ENCODE results near the gene RBCK1.
"Not testable (repeated sequence)": the region's sequence is repeated elsewhere in the genome, so short reads cannot be mapped to it uniquely, and the experiment has no call there.

The RBCK1 gene

DNA sequence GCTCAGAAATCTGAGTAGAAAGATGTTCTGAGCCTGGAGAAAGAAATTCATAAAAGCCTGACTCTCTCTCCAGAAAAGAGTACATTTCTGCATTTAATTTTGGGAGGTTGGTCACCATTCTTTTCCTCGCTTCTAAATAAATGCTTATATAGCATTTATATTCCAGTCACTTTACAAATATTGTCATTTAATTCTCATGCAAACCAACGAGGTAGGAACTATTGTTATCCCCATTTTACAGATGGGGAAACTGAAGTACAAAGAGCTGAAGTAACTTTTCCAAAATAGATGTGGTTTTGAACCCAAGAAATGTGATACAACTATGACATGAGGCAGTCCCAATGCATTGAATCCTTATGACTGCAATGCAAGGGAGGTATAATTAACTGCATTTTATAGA is 32.0 kb upstream of the RBCK1 start:
- DNase-seq (ENCODE audit: low read depth) = no peak

DNA sequence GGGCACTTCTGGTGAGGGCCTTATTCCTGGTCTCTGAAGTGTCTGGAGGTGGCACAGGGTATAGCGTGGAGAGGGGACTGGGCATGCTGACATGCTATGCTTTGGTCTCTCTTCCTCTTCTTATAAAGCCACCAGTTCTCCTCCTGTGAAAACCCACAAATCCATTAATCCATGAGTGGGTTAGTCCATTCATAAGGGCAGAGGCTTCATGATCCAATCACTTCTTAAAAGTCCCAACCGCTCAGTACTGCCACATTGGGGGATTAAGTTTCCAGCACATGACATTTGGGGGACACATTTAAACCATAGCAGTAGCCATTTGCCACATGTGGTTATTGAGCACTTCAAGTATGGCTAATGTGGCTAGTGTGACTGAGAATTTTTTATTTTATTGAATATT is 31.3 kb upstream of the RBCK1 start:
- no peak for DNase-seq (ENCODE audit: low read depth)

DNA sequence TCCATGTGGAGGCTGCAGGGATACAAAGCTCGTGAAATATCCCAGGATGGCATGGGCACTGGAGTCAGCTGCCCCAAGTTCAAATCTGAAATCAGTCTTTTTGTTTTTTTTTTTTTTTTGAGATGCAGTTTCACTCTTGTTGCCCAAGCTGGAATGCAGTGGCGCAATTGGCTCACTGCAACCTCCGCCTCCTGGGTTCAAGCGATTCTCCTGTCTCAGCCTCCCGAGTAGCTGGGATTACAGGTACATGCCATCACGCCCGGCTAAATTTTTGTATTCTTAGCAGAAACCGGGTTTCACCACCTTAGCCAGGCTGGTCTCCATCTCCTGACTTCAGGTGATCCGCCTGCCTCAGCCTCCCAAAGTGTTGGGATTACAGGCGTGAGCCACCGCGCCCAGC is 30.5 kb upstream of the RBCK1 start:
- DNase-seq (ENCODE audit: low read depth) = not testable (repeated sequence)

DNA sequence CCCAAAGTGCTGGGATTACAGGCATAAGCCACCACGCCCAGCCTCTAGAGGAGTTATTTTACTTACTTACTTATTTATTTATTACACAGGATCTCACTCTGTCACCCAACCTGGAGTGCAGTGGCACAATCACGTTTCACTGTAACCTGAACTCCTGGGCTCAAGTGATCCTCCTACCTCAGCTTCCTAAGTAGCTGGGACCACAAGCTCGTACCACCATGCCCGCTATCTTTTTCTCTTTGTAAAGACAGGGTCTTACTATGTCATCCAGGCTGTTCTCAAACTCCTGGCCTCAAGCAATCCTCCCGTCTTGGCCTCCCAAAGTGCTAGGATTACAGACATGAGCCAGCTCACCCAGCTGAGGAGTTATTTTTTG is 29.1 kb upstream of the RBCK1 start:
- DNase-seq (ENCODE audit: low read depth) = no peak

DNA sequence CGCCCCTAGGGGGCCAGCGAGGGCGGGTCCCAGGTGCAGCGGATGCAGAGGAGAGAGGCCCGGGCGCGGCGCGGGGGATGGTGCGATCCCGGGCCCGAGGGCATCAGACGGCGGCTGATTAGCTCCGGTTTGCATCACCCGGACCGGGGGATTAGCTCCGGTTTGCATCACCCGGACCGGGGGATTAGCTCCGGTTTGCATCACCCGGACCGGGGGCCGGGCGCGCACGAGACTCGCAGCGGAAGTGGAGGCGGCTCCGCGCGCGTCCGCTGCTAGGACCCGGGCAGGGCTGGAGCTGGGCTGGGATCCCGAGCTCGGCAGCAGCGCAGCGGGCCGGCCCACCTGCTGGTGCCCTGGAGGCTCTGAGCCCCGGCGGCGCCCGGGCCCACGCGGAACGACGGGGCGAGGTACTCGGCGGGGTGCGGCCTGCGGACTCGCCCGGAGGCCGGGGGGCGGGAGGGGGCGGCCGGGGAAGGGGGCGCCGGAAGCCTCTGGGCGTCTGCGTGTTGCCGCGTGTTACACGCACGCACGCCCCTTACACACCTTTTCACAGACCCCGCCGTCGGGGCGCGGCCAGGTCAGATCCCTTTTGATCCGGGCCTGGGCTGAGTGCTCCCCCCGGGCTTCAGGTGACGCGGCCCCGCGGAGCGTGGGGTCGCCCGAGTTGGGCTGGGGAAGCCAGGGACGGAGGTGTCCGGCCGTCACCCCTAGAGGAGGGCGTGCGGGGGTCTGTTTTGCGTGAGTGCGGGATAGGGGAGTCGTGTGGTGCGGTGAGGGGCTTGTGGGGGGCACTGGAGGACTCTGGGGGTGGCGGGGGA is 27.1 kb upstream of the RBCK1 start:
- peak; percentile 26 for DNase-seq (ENCODE audit: low read depth)

DNA sequence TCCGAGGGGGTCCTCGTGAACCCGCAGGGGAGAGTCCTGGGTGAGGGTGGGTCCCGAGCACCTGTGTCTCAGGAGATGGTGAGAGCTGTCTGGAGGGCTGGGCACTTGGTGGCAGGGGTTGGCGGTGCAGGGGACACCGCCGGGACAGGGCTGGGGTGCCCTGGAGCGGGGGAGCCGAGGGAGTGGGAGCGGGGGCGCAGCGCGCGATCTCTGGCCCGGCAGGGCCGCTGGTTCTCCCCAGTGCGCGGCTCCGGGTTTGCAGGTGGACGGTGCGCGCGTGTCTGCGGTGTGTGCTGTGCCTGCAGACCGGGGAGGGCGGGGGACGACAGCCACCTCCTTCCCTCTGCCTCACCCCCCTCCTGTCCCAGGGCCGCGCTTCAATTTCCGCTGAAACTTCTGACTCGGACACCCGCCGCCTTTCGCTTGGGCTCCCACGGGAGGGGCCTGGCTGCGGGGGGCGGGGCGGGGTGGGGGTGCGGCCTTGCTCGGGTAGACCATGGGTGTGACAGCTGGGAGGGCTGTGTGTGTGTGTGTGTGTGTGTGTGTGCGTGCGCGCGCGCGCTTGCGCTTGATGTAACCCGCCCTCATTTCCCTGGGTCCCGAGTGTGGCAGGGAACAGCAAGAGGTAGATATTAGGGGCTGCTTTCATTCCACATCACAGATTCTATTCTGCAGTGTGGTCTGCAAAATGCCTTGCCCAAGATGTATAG is 26.4 kb upstream of the RBCK1 start:
- peak; percentile 49 for DNase-seq (ENCODE audit: low read depth)

DNA sequence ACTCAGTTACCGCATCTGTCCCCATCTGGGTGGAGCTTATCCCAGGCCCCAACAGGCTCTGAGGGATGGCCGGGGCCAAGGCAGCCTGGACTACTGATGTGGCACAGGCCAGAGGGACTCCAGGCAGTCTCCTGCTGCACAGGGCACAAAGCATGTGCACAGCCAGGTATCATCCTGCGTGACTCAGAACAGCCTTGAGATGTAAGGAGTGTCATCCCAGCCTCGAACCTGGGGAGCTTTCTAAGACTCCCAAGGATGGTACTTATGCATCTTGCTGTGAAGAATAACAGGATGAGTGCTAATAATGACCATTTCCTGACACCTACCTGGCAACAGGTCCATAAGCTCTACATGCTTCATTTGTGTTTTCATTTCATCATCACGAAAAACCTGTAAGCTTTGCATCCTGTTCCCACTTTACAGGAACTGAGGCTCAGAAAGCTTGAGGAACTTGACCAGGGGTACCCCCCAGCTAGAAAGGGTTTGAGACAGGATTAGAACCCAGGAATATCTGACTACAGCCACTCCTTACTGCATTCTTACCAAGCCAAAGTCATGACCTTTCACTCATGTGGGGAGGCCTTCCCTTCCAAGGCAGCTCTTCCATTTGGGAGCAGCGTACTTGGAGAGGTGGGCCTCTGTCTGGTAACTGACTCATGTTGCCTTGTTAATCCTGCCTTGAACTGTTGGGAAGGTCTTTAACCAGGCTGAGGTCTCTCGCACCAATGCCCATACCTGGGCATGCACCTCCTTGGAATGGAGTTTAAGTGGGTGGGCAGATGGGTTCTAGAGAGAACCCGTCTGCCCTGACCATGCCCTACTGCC is 25.6 kb upstream of the RBCK1 start:
- DNase-seq (ENCODE audit: low read depth) = no peak

DNA sequence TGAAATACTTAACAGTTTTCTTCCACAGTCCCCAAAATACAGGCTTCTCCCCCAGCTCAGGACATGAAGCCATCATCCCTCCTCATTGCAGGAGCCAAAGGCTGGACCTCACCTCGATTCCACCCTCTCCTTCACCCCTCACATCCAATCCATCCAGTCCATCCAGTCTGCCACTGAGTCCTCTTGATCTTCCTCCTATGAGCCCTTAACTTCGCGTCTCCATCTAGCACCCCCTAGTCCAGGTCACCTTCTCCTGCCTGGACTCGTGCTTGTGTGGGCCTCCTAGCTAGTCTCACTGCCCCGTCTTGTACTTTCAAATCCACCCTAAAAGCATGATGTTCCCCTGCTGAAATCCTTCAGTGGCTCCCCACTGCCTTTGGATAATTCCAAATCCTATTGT is 24.2 kb upstream of the RBCK1 start:
- no peak for DNase-seq (ENCODE audit: low read depth)

DNA sequence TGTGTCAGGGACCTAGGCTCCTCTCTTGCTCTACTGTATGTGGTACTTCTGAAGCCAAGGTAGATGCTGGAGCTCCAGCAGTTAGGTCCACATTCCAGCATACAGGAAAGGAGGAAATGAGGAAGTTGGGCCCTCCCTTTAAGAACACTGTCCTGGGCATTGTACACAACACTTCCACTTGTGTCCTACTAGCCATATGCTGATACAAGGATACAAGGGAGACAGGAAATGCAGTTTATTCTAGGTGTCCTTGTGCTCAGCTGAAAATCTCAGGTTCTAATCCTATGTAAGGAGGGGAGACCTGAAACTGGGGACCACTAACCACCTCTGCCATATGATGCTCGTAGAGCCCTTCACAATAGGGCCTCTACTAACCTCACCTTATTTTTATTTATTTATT is 23.4 kb upstream of the RBCK1 start:
- no peak for DNase-seq (ENCODE audit: low read depth)

DNA sequence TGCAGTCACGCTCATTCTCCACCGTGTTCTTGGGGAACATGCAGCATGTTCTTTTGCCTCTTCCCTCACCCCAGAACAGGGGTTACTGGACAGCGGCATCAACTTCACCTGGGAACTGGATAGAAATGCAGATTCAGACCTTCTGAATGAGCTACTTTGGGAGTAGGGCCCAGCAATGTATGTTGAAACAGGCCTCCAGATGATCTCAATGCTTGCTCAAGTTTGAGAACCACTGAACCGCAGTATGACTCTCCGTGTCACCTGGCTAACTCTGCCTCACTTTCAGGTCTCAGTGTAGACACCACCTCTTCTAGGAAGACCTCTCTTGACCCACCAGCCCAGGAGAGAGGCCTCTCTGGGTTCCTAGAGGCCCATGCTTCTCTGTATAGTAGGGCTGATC is 22.7 kb upstream of the RBCK1 start:
- DNase-seq (ENCODE audit: low read depth) = no peak

DNA sequence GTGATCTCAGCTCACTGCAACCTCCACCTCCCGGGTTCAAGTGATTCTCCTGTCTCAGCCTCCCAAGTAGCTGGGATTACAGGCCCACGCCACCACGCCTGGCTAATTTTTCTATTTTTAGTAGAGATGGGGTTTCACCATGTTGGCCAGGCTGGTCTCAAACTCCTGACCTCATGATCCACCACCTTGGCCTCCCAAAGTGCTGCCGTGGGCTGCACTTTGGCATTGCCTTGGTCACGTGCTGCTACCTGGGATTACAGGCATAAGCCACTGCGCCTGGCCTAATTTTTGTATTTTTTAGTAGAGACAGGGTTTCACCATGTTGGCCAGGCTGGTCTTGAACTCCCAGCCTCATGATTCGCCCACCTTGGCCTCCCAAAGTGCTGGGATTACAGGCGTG is 21.5 kb upstream of the RBCK1 start:
- not testable (repeated sequence) for DNase-seq (ENCODE audit: low read depth)

DNA sequence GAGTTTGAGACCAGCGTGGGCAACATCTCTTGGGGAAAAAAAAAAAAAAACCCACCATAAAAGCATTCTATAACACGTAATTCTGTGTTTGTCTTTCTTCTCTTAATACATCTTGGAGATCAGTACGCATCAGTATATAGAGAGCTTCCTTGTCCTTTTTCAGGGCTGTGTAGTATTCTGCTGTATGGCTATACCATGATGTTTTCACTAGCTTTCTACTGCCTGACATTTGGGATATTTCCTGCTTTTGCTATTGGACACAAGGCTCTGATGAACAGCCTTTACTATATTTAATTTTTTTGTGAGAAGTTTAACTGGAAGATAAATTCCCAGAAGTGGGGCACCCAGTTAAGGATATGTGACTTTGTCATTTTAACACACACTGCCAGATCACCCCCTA is 20.6 kb upstream of the RBCK1 start:
- DNase-seq (ENCODE audit: low read depth) = no peak

DNA sequence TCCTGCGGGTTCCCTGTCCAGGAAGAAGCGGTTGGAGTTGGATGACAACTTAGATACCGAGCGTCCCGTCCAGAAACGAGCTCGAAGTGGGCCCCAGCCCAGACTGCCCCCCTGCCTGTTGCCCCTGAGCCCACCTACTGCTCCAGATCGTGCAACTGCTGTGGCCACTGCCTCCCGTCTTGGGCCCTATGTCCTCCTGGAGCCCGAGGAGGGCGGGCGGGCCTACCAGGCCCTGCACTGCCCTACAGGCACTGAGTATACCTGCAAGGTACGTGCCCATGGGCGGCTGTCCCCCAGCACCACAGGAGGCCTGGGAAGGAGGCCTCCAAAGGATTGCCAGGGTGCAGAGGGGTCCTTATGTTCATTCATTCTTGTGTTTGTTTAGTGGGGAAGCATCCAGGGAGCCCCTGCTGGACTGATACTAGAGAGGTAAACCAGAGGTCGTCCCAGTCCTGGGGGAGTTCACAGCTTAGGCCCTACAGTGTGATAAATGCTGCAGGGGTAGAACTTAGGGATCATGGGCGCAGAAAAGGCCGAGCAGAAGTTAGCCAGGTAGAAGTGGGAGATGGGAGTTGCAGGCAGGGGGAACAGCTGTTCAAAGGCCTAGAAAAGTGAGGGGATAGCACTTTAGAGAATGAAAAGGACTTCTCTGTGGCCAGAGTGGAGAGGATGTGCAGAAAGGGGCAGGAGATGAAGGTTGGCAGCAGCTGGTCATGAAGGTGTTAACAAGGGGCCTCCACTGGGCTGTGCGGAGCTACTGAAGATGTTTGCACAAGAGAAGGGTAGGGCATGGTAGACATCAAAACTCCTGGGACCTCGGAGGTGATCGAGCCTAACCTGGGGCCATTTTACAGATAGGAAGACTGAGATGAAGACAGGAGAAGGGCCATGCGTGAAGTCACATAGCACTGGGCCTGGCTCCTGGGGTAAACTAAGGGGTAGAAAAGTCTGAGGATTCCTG is 19.8 kb upstream of the RBCK1 start:
- DNase-seq (ENCODE audit: low read depth) = no peak

DNA sequence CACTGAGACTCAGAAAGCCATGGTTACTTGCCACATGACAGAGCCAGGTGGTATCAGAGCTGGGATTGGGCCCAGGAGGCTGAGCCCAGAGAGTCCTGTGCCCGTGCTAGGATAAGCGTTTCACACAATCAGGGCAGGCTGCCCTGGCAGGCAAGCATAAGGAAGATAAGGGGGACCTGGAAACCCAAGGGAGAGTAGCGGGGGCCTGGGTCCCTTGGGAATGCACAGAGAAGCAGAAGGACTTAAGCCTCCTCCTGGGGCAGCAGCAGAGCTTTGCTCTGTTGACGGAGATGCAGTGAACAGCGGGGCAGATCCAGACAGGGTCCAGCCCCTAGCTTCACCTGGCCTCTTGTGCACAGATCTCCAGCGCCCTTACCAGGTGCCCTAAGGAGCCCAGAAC is 18.9 kb upstream of the RBCK1 start:
- DNase-seq (ENCODE audit: low read depth) = no peak

DNA sequence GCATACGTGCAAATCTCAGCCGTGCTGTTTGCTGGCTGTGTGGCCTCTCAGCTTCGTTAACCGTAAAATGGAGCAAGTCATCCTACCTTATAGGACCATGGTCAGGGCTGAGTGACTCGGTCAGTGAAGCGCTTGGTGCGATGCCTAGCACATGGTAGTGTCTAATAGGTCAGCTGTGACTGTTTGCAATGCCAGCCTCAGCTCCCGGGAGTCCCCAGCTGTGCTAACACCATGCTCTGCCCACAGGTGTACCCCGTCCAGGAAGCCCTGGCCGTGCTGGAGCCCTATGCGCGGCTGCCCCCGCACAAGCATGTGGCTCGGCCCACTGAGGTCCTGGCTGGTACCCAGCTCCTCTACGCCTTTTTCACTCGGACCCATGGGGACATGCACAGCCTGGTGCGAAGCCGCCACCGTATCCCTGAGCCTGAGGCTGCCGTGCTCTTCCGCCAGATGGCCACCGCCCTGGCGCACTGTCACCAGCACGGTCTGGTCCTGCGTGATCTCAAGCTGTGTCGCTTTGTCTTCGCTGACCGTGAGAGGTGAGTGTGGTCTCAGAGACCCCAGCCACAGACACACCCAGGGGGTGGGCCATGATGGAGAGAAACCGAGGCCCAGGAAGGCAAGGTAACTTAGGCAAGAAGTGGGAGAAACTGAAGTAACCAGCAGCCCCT is 16.9 kb upstream of the RBCK1 start:
- no peak for DNase-seq (ENCODE audit: low read depth)

DNA sequence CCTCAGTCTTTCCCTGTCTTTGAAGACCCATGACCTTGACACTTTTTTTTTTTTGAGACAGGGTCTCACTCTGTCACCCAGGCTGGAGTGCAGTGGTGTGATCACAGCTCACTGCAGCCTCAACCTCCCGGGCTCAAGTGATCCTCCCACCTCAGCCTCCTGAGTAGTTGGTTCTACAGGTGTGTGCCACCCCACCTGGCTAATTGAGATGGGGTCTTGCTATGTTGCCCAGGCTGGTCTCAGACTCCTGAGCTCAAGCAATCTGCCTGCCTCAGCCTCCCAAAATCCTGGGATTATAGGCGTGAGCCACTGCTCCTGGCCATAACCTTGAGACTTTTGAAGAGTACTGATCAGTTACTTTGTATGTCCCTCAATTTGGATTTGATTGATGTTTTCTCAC is 14.8 kb upstream of the RBCK1 start:
- not testable (repeated sequence) for DNase-seq (ENCODE audit: low read depth)

DNA sequence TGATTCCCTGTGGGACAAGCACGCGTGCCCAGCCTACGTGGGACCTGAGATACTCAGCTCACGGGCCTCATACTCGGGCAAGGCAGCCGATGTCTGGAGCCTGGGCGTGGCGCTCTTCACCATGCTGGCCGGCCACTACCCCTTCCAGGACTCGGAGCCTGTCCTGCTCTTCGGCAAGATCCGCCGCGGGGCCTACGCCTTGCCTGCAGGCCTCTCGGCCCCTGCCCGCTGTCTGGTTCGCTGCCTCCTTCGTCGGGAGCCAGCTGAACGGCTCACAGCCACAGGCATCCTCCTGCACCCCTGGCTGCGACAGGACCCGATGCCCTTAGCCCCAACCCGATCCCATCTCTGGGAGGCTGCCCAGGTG is 11.9 kb upstream of the RBCK1 start:
- DNase-seq (ENCODE audit: low read depth) = no peak

DNA sequence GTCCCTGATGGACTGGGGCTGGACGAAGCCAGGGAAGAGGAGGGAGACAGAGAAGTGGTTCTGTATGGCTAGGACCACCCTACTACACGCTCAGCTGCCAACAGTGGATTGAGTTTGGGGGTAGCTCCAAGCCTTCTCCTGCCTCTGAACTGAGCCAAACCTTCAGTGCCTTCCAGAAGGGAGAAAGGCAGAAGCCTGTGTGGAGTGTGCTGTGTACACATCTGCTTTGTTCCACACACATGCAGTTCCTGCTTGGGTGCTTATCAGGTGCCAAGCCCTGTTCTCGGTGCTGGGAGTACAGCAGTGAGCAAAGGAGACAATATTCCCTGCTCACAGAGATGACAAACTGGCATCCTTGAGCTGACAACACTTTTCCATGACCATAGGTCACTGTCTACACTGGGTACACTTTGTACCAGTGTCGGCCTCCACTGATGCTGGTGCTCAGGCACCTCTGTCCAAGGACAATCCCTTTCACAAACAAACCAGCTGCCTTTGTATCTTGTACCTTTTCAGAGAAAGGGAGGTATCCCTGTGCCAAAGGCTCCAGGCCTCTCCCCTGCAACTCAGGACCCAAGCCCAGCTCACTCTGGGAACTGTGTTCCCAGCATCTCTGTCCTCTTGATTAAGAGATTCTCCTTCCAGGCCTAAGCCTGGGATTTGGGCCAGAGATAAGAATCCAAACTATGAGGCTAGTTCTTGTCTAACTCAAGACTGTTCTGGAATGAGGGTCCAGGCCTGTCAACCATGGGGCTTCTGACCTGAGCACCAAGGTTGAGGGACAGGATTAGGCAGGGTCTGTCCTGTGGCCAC is 11.3 kb upstream of the RBCK1 start:
- no peak for DNase-seq (ENCODE audit: low read depth)

DNA sequence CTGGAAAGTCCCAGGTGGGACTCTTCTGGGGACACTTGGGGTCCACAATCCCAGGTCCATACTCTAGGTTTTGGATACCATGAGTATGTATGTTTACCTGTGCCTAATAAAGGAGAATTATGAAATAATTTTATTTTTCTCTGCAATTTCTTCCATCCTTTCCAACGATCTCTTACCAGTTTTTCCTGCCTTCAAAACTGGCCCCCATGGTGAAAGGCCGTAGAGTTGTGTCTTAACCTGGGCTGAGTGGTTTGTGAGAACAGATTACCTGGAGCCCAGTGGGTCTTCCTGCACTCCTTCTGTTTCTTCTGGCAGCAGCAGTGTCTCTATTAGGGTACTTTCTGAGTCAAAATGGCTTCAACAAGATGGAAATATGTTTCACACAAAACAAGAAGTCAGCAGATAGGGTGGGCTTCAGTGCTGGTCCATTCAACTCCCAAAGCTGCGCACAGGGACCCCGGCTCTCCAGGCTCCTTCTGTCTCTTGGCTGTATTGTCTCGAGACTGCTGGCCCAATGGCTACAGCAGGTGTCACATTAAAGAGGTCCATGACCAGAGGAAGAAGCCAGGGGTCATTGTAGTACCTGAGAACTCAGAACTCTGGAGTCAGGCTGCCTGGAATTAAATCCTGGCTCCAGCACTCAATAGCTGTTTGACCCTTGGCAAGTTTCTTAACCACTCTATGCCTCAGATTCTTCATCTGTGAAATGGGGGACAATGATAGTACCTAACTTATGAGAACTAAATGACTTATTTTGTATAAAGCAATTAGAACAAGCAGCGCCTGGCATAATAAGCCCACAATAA is 10.5 kb upstream of the RBCK1 start:
- DNase-seq (ENCODE audit: low read depth) = no peak
